GM10266 (cell line): ENCODE measurements around the gene MUC2.

Source experiments
- DNase-seq: peaks from one replicate; pipeline ENCODE4 v3.0.0; 2012; ENCODE audit errors: extremely low spot score
- TF ChIP-seq, protein P1 (sequence below): IDR thresholded peaks from 2 replicates; pipeline ENCODE4 v1.5.1; 2012; ENCODE audit warnings: mild to moderate bottlenecking, low read depth; ENCODE audit not compliant: control insufficient read depth, insufficient read depth; ENCODE audit errors: missing control alignments

The MUC2 gene

GRCh38 chr11:1119604-1120146 is 45.0 kb downstream of the MUC2 start:
- DNase-seq: no peak
- TF ChIP-seq, protein P1, sequence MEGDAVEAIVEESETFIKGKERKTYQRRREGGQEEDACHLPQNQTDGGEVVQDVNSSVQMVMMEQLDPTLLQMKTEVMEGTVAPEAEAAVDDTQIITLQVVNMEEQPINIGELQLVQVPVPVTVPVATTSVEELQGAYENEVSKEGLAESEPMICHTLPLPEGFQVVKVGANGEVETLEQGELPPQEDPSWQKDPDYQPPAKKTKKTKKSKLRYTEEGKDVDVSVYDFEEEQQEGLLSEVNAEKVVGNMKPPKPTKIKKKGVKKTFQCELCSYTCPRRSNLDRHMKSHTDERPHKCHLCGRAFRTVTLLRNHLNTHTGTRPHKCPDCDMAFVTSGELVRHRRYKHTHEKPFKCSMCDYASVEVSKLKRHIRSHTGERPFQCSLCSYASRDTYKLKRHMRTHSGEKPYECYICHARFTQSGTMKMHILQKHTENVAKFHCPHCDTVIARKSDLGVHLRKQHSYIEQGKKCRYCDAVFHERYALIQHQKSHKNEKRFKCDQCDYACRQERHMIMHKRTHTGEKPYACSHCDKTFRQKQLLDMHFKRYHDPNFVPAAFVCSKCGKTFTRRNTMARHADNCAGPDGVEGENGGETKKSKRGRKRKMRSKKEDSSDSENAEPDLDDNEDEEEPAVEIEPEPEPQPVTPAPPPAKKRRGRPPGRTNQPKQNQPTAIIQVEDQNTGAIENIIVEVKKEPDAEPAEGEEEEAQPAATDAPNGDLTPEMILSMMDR: no peak

DNA sequence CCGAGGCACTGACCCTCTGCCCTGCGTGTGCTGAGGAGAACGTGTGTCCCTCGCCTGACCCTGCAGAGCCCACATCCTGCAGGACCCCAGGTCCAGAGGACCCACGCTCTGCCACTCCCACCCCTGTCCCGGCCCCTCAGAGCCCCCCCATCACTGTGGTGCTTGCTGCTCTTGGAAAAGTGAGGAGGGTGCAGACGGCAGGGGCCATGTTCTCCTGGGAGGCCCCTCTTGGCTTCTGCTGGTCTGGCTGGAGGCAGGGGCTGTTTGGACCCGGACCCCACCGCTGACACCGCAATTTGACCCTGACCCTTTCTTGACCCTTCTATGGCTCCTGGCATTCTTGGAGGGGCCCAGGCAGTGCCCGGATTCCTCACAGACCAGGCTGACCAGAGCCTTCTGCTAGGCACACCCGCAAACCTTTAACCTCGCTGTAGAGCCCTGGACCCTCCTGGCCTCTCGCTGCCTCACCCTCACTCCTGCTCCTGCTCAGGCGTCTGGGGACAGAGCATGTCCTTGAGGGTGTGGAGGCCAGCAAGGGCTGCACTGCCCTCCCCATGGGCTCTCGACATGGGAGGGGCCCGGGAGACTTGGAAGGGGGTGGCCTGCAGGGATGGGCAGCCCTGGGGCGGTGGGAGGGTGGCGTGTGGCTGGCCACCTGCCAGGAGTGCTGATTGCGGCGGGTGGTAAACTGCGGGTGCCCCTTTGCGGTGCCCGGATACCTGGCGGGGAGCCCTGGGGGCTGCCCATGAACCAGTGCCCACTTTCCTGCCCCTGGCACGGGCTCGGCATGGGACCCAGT is 46.1 kb downstream of the MUC2 start:
- no peak for DNase-seq
- TF ChIP-seq, protein P1: no peak

DNA sequence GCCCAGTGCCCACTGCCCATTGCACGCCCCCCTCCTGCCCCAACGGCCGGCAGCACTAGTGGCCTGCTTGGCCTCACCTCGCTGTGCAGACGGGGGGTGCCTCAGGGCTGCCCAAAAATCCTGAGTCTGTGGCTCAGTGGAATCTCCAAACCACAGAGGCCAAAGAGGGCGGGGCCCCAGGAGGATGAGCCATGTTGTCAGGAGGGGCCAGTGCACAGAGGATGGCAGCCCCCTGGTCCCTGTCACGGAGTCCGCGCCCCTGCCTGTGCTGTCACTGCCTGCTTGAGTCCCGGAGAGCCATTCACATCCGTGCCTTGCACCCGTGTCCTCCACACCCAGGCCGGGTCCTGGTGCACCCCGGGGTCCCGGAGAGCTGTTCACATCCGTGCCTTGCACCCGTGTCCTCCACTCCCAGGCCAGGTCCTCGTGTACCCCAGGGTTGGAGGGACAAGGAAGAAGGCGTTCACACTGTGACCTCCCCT is 46.7 kb downstream of the MUC2 start:
- DNase-seq: no peak
- TF ChIP-seq, protein P1: no peak

- no peak for DNase-seq
Observed at GRCh38 chr11:1121813-1122663, 47.4 kb downstream of the MUC2 start.

GRCh38 chr11:1122664-1123002 is 48.0 kb downstream of the MUC2 start:
- TF ChIP-seq, protein P1: no peak
- no peak for DNase-seq

More at GRCh38 chr11:1121813-1122663, 47.4 kb downstream of the MUC2 start:
- TF ChIP-seq, protein P1: no peak

- DNase-seq: no peak
Observed at GRCh38 chr11:1123970-1124369, 49.3 kb downstream of the MUC2 start.

More at GRCh38 chr11:1123970-1124369, 49.3 kb downstream of the MUC2 start:
- TF ChIP-seq, protein P1: no peak
